OCI-LY7 (cell line): ENCODE data around the gene OR6C68.

Experiments
- CTCF ChIP-seq: fragments of 200-600 bp; sonication (generic); conservative IDR thresholded peaks from 2 replicates; pipeline ENCODE4 v1.5.1; 2014; ENCODE audit warnings: mild to moderate bottlenecking, antibody characterized with exemption, low read length, moderate library complexity, mixed read lengths
- EZH2phosphoT487 ChIP-seq: fragments of 200-600 bp; sonication (generic); IDR thresholded peaks from 2 replicates; pipeline ENCODE4 v1.6.1; 2018; ENCODE audit warnings: low read depth, borderline replicate concordance, mild to moderate bottlenecking, mixed run types, antibody characterized with exemption, low read length, moderate library complexity, mixed read lengths

- TF ChIP-seq CTCF: peak; percentile 32; the same call in 1 of the 2 replicates
- no peak for TF ChIP-seq EZH2phosphoT487
Measured at GRCh38 chr12:55446326-55446725, 45.9 kb upstream of the OR6C68 start.
